Measurements from ENCODE around the gene ESR1. TPM values are rescaled to one million over a fixed set of nuclear protein-coding genes. Genes with fewer than 3 reads are reported as not detected.

The ESR1 gene
- total RNA-seq, 1 experiment from 2014 or later, result not detected

DNA sequence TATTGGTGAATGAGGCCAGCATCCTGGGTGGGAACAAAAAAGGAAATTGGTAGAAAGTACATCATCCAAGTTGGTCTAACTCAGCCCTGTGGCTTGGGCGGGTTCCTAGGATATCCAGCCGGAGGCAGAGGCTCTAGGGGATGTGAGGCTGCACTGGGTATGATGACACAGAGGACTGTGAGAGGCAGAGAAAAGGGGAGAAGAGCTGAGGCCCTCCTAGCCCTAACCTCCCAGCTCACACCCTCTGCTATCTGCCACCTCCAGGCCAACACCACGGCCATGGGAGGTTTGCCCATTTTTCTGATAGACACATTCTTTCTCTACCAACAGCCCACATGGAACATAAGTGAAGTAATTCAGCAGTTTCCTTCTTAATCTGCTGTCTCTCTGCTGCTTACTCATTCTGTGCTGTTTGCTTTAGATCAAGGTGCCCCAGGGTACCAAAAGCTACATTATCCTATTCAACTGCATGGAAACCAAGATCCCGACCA, 284.4 kb downstream of the ESR1 start:
- no peaks in the 10 kb centered on the region for H3K9me3 ChIP-seq
- 0 out of 2 replicates have a peak, but pooled peaks cover 4% of the 10 kb centered on the region for H3K4me1 ChIP-seq
- H3K36me3 ChIP-seq (ENCODE audit: control insufficient read depth, insufficient read depth, low read length), result no peaks in the 10 kb centered on the region
- no peak overlapping the region for H3K4me3 ChIP-seq (ENCODE audit: low read depth, low read length)
- Mint-ChIP-seq H3K9me3 (ENCODE audit: unreplicated experiment) (no peaks in the 10 kb centered on the region), H3K36me3 (ENCODE audit: insufficient read depth, unreplicated experiment) (no peaks in the 10 kb centered on the region), H3K4me3 (ENCODE audit: unreplicated experiment) (no peak overlapping the region), H3K4me1 (ENCODE audit: low read depth, unreplicated experiment) (peaks cover 5% of the 10 kb centered on the region), H3K27ac (ENCODE audit: unreplicated experiment) (no peak overlapping the region), H3K27me3 (ENCODE audit: insufficient read depth, unreplicated experiment) (no peaks in the 10 kb centered on the region)
- BruUV-seq (replicated peaks), result no TSS peak
- POLR2A ChIA-PET, result no interaction called here
- H3K27me3 ChIP-seq (replicated peaks; ENCODE audit: control insufficient read depth, insufficient read depth, low read length), result no peaks in the 10 kb centered on the region
- intact Hi-C loops (cut with micrococcal nuclease; ENCODE audit: unreplicated experiment), result no loop called here
- CTCF ChIA-PET, result no interaction called here
- DNase-seq, result no peak
- no peak for TF ChIP-seq CTCF (IDR thresholded peaks at IDR 0.05; ENCODE audit: insufficient read depth in 1 of 2, low read depth in 1 of 2, low read length in 1 of 2, severe bottlenecking in 1 of 2, unreplicated experiment in 1 of 2)

DNA sequence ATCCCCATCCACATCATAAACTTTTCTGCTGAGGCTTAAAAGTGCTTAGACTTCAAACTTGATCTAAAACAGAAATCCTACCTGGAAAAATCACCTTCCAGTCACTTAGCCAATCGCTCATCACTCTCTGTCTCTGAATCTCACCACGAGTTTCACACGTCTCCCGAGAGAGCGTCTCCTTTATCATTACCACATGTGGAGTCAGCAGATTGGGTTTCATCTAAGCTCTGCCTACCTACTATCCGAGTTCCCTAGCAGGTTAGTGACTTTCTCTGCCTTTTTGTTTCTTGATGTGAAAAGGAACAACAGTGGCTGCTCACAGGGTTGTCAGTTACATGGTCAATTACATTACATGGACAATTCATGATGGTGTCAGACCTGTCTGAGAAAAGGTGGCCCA, 286.2 kb downstream of the ESR1 start:
- Mint-ChIP-seq H3K4me3 (ENCODE audit: unreplicated experiment) (no peak overlapping the region), H3K27ac (ENCODE audit: unreplicated experiment) (no peak overlapping the region), H3K36me3 (ENCODE audit: insufficient read depth, unreplicated experiment) (no peaks in the 10 kb centered on the region), H3K27me3 (ENCODE audit: insufficient read depth, unreplicated experiment) (no peaks in the 10 kb centered on the region), H3K4me1 (ENCODE audit: low read depth, unreplicated experiment) (peaks cover 5% of the 10 kb centered on the region), H3K9me3 (ENCODE audit: unreplicated experiment) (no peaks in the 10 kb centered on the region)
- Histone ChIP-seq H3K4me1 (0 out of 2 replicates have a peak, but pooled peaks cover 4% of the 10 kb centered on the region), H3K9me3 (no peaks in the 10 kb centered on the region), H3K4me3 (ENCODE audit: low read depth, low read length) (no peak overlapping the region), H3K27me3 (replicated peaks; ENCODE audit: control insufficient read depth, insufficient read depth, low read length) (no peaks in the 10 kb centered on the region), H3K36me3 (ENCODE audit: control insufficient read depth, insufficient read depth, low read length) (no peaks in the 10 kb centered on the region)
- intact Hi-C loops (cut with micrococcal nuclease; ENCODE audit: unreplicated experiment), result no loop called here
- no TSS peak for BruUV-seq (replicated peaks)
- no peak for DNase-seq
- CTCF ChIA-PET, result no interaction called here
- TF ChIP-seq CTCF (IDR thresholded peaks at IDR 0.05; ENCODE audit: insufficient read depth in 1 of 2, low read depth in 1 of 2, low read length in 1 of 2, severe bottlenecking in 1 of 2, unreplicated experiment in 1 of 2), result no peak
- POLR2A ChIA-PET, result no interaction called here

DNA sequence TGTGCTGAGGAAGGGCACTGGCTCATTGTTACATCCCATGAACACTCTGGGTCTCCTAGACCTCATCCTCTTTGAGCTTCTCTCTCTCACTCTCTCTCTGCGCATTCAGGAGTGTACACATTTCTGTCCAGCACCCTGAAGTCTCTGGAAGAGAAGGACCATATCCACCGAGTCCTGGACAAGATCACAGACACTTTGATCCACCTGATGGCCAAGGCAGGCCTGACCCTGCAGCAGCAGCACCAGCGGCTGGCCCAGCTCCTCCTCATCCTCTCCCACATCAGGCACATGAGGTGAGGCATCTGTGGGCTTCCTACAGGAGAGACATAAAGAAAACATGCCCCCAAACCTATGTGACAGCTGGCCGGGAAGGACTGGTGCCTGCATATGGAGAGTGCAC, 286.8 kb downstream of the ESR1 start:
- no TSS peak for BruUV-seq (replicated peaks)
- no peak overlapping the region for H3K27ac Mint-ChIP-seq (ENCODE audit: unreplicated experiment)
- intact Hi-C loops (cut with micrococcal nuclease; ENCODE audit: unreplicated experiment), result no loop called here

More for the DNA sequence above, 286.8 kb downstream of the ESR1 start:
- TF ChIP-seq CTCF (IDR thresholded peaks at IDR 0.05; ENCODE audit: insufficient read depth in 1 of 2, low read depth in 1 of 2, low read length in 1 of 2, severe bottlenecking in 1 of 2, unreplicated experiment in 1 of 2), result no peak
- H3K36me3 Mint-ChIP-seq (ENCODE audit: insufficient read depth, unreplicated experiment), result no peaks in the 10 kb centered on the region
- no peak overlapping the region for H3K4me3 ChIP-seq (ENCODE audit: low read depth, low read length)
- no peak for DNase-seq
- ChIA-PET CTCF (no interaction called here), POLR2A (no interaction called here)
- H3K27me3 Mint-ChIP-seq (ENCODE audit: insufficient read depth, unreplicated experiment), result no peaks in the 10 kb centered on the region
- 0 out of 2 replicates have a peak, but pooled peaks cover 4% of the 10 kb centered on the region for H3K4me1 ChIP-seq
- H3K4me1 Mint-ChIP-seq (ENCODE audit: low read depth, unreplicated experiment), result peaks cover 5% of the 10 kb centered on the region
- no peaks in the 10 kb centered on the region for H3K9me3 Mint-ChIP-seq (ENCODE audit: unreplicated experiment)
- H3K36me3 ChIP-seq (ENCODE audit: control insufficient read depth, insufficient read depth, low read length), result no peaks in the 10 kb centered on the region
- no peaks in the 10 kb centered on the region for H3K9me3 ChIP-seq
- no peaks in the 10 kb centered on the region for H3K27me3 ChIP-seq (replicated peaks; ENCODE audit: control insufficient read depth, insufficient read depth, low read length)
- no peak overlapping the region for H3K4me3 Mint-ChIP-seq (ENCODE audit: unreplicated experiment)

Measured in Caco-2 (cell line).